ENCODE measurements around the gene SUGCT. TPM values are rescaled to one million over a fixed set of nuclear protein-coding genes. Genes with fewer than 3 reads are reported as not detected.

SUGCT gene
- total RNA-seq, 1 experiment from 2014 or later = 1.5 TPM

DNA sequence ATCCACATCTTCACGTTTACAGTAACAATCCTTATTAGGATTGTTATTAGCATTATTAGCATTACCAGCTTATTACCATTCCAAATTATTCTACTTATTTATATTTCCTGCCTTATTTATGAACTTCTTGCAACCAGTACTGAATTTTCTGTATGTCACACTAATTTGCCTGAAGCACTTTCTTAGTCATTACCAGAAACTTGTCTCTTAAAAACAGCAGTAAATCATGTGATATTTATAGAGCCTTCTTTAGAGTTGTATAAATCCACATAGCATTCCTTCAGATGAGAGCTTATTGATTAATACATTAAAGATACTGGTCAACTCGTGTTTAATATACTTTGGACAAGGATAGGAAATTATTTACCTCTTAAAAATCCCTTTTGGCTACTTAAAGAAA lies 618.6 kb downstream of the SUGCT start:
- no peak overlapping the region for H3K27ac ChIP-seq (ENCODE audit: low read depth, low read length, poor library complexity, severe bottlenecking)
- H3K27me3 ChIP-seq (replicated peaks; ENCODE audit: insufficient read depth, low read depth, low read length, poor library complexity) = no peaks in the 10 kb centered on the region
- no peak for DNase-seq (ENCODE audit: low spot score)
- CTCF ChIA-PET = no interaction called here
- POLR2A ChIA-PET (ENCODE audit: low non-redundant PET) = no interaction called here
- no peaks in the 10 kb centered on the region for H3K4me1 ChIP-seq (ENCODE audit: insufficient read depth, low read length, poor library complexity, severe bottlenecking)
- no peaks in the 10 kb centered on the region for H3K9me3 ChIP-seq (ENCODE audit: low read depth, low read length, poor library complexity, severe bottlenecking)
- intact Hi-C loops (cut with micrococcal nuclease; ENCODE audit: unreplicated experiment) = no loop called here
- H3K4me3 ChIP-seq (ENCODE audit: low read depth, low read length, poor library complexity, severe bottlenecking) = no peak overlapping the region
- TF ChIP-seq EZH2 (IDR thresholded peaks at IDR 0.05; ENCODE audit: borderline replicate concordance, low read depth, low read length, poor library complexity, severe bottlenecking) = no peak
- TF ChIP-seq, protein P1, sequence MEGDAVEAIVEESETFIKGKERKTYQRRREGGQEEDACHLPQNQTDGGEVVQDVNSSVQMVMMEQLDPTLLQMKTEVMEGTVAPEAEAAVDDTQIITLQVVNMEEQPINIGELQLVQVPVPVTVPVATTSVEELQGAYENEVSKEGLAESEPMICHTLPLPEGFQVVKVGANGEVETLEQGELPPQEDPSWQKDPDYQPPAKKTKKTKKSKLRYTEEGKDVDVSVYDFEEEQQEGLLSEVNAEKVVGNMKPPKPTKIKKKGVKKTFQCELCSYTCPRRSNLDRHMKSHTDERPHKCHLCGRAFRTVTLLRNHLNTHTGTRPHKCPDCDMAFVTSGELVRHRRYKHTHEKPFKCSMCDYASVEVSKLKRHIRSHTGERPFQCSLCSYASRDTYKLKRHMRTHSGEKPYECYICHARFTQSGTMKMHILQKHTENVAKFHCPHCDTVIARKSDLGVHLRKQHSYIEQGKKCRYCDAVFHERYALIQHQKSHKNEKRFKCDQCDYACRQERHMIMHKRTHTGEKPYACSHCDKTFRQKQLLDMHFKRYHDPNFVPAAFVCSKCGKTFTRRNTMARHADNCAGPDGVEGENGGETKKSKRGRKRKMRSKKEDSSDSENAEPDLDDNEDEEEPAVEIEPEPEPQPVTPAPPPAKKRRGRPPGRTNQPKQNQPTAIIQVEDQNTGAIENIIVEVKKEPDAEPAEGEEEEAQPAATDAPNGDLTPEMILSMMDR (conservative IDR thresholded peaks at IDR 0.05; ENCODE audit: low read depth, low read length) = no peak
- BruUV-seq (replicated peaks) = no TSS peak
- H3K36me3 ChIP-seq (ENCODE audit: insufficient read depth, low read length, poor library complexity, severe bottlenecking) = no peaks in the 10 kb centered on the region

DNA sequence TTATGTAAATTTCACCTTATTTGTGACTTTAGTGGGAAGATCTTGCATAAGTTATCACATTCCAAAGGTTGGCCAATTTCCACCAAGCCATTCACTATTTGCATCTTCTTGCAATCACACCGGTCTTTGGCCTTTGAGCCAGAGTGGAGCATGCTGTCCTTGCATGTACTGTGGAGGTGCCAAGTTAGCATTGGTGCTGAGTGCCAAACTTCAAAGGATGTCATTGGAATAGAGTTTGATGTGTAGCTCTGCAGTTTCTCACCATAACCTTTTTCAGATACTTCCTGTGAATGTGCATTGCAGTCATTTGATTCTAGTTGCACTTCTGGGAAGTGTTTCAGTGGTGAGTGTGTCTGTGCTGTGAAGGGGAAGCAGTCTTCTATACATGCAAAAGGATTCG lies 620.6 kb downstream of the SUGCT start:
- ChIA-PET CTCF (no interaction called here), POLR2A (ENCODE audit: low non-redundant PET) (no interaction called here)
- no peak for DNase-seq (ENCODE audit: low spot score)
- no peak for TF ChIP-seq EZH2 (IDR thresholded peaks at IDR 0.05; ENCODE audit: borderline replicate concordance, low read depth, low read length, poor library complexity, severe bottlenecking)
- TF ChIP-seq, protein P1 (conservative IDR thresholded peaks at IDR 0.05; ENCODE audit: low read depth, low read length) = no peak
- intact Hi-C loops (cut with micrococcal nuclease; ENCODE audit: unreplicated experiment) = no loop called here
- Histone ChIP-seq H3K27ac (ENCODE audit: low read depth, low read length, poor library complexity, severe bottlenecking) (no peak overlapping the region), H3K27me3 (replicated peaks; ENCODE audit: insufficient read depth, low read depth, low read length, poor library complexity) (no peaks in the 10 kb centered on the region), H3K4me3 (ENCODE audit: low read depth, low read length, poor library complexity, severe bottlenecking) (no peak overlapping the region), H3K9me3 (ENCODE audit: low read depth, low read length, poor library complexity, severe bottlenecking) (no peaks in the 10 kb centered on the region), H3K4me1 (ENCODE audit: insufficient read depth, low read length, poor library complexity, severe bottlenecking) (no peaks in the 10 kb centered on the region), H3K36me3 (ENCODE audit: insufficient read depth, low read length, poor library complexity, severe bottlenecking) (no peaks in the 10 kb centered on the region)
- no TSS peak for BruUV-seq (replicated peaks)

DNA sequence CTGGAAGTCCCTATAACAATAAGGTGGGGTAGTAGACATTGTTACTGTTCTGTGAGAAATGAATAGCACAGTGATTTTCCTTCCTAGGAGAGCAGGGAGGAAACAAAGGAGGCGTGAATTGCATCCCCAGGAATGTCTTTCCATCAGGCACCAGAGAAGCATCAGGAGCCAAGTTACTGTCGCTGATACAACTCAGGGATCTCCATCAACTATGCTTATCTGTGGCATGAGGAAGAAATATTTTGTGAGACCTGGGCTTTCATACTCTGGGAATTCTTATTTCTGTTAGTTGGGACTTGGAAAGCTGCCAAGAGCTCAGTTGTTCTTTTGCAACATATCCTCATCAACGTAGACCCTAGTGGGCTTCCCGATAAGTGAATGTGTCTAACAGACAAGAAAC lies 622.3 kb downstream of the SUGCT start:
- POLR2A ChIA-PET (ENCODE audit: low non-redundant PET) = no interaction called here
- CTCF ChIA-PET = no interaction called here

More for the DNA sequence above, 622.3 kb downstream of the SUGCT start:
- no TSS peak for BruUV-seq (replicated peaks)
- intact Hi-C loops (cut with micrococcal nuclease; ENCODE audit: unreplicated experiment) = no loop called here
- Histone ChIP-seq H3K4me3 (ENCODE audit: low read depth, low read length, poor library complexity, severe bottlenecking) (no peak overlapping the region), H3K27me3 (replicated peaks; ENCODE audit: insufficient read depth, low read depth, low read length, poor library complexity) (no peaks in the 10 kb centered on the region), H3K36me3 (ENCODE audit: insufficient read depth, low read length, poor library complexity, severe bottlenecking) (no peaks in the 10 kb centered on the region), H3K9me3 (ENCODE audit: low read depth, low read length, poor library complexity, severe bottlenecking) (no peaks in the 10 kb centered on the region), H3K27ac (ENCODE audit: low read depth, low read length, poor library complexity, severe bottlenecking) (no peak overlapping the region), H3K4me1 (ENCODE audit: insufficient read depth, low read length, poor library complexity, severe bottlenecking) (no peaks in the 10 kb centered on the region)
- TF ChIP-seq EZH2 (IDR thresholded peaks at IDR 0.05; ENCODE audit: borderline replicate concordance, low read depth, low read length, poor library complexity, severe bottlenecking) = no peak
- TF ChIP-seq, protein P1 (conservative IDR thresholded peaks at IDR 0.05; ENCODE audit: low read depth, low read length) = no peak
- DNase-seq (ENCODE audit: low spot score) = no peak

Measured in A673 (cell line).